DOHH2 (cell line): ENCODE data around the gene TAF1D.

ENCODE experiments used
- H3F3A ChIP-seq: fragments of 200-600 bp; sonication (generic), shearing (Covaris generic); 2 replicates; pipeline ENCODE4 v1.6.0; 2016; ENCODE audit warnings: antibody characterized with exemption, mild to moderate bottlenecking; ENCODE audit not compliant: control insufficient read depth, insufficient read depth
- H3K27ac ChIP-seq: fragments of 200-600 bp; sonication (generic); 2 replicates; pipeline ENCODE4 v1.5.1; 2014; ENCODE audit warnings: low read depth, mild to moderate bottlenecking, low read length, moderate library complexity
- H3K27me3 ChIP-seq: fragments of 200-600 bp; sonication (generic); 2 replicates; pipeline ENCODE4 v1.6.1; 2014; ENCODE audit warnings: mild to moderate bottlenecking, low read length, mixed read lengths; ENCODE audit not compliant: control insufficient read depth
- H3K36me3 ChIP-seq: fragments of 200-600 bp; sonication (generic); 2 replicates; pipeline ENCODE4 v1.6.1; 2014; ENCODE audit warnings: mild to moderate bottlenecking, low read length, moderate library complexity, mixed read lengths; ENCODE audit not compliant: control insufficient read depth
- H3K4me1 ChIP-seq: fragments of 200-600 bp; sonication (generic); 2 replicates; pipeline ENCODE4 v1.6.1; 2014; ENCODE audit warnings: mild to moderate bottlenecking, low read length, mixed read lengths; ENCODE audit not compliant: control insufficient read depth
- H3K4me2 ChIP-seq: fragments of 200-600 bp; sonication (generic); 2 replicates; pipeline ENCODE4 v1.6.0; 2014; ENCODE audit warnings: mild to moderate bottlenecking, low read length, moderate library complexity
- H3K4me3 ChIP-seq: fragments of 200-600 bp; sonication (generic); 2 replicates; pipeline ENCODE4 v1.5.1; 2014; ENCODE audit warnings: mild to moderate bottlenecking, low read length, mixed read lengths
- H3K79me2 ChIP-seq: fragments of 200-600 bp; sonication (generic); 2 replicates; pipeline ENCODE4 v1.6.1; 2014; ENCODE audit warnings: mild to moderate bottlenecking, low read length, mixed read lengths; ENCODE audit not compliant: control insufficient read depth
- H3K9me2 ChIP-seq: fragments of 200-600 bp; sonication (generic); replicated peaks from 2 replicates; pipeline ENCODE4 v1.6.1; 2014; ENCODE audit warnings: mild to moderate bottlenecking, low read length, mixed read lengths; ENCODE audit not compliant: control insufficient read depth
- H3K9me3 ChIP-seq: fragments of 200-600 bp; sonication (generic); 2 replicates; pipeline ENCODE4 v1.6.1; 2014; ENCODE audit warnings: antibody characterized with exemption, low read length, mixed read lengths; ENCODE audit not compliant: control insufficient read depth, insufficient read depth
- H4K20me1 ChIP-seq: fragments of 200-600 bp; sonication (generic); 2 replicates; pipeline ENCODE4 v1.6.0; 2014; ENCODE audit warnings: low read depth, mild to moderate bottlenecking, antibody characterized with exemption, low read length, moderate library complexity; ENCODE audit not compliant: control insufficient read depth, insufficient read depth
- CTCF ChIP-seq: fragments of 200-600 bp; sonication (generic); IDR thresholded peaks from one replicate; pipeline ENCODE4 v1.5.1; 2014; ENCODE audit warnings: antibody characterized with exemption, mild to moderate bottlenecking, low read depth, low read length; ENCODE audit not compliant: poor library complexity, severe bottlenecking
- EZH2phosphoT487 ChIP-seq: fragments of 200-600 bp; sonication (generic); IDR thresholded peaks from 2 replicates; pipeline ENCODE4 v1.6.1; 2017; ENCODE audit warnings: borderline replicate concordance, mild to moderate bottlenecking, antibody characterized with exemption, low read length, moderate library complexity, mixed read lengths

TAF1D gene

DNA sequence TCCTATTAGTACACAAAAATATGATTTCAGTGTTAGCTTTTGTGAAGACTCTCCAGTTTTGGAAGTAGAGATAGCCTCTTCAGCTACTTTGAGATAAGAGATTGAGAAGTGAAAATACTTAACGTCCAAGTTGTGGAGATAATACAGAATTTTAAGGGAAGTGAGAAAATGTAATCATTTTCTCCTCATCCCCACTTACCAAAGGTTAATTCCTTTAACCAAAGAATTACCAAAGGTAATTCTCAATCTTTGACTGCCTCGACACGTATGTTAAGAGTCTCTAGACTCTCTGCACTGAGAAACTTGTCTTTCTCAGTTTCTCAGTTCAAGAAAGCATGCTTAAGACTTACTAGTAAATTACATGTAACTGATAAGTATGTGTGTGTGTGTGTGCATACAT lies 15.5 kb upstream of the TAF1D start:
- H3K27me3 ChIP-seq, result no peaks in the 10 kb centered on the region
- H3K9me2 ChIP-seq, result no peaks in the 10 kb centered on the region
- no peaks in the 10 kb centered on the region for H4K20me1 ChIP-seq
- H3K36me3 ChIP-seq, result peaks cover 55% of the 10 kb centered on the region
- H3K27ac ChIP-seq, result no peak overlapping the region
- H3K4me1 ChIP-seq, result no peaks in the 10 kb centered on the region
- H3F3A ChIP-seq, result no peaks in the 10 kb centered on the region
- no peaks in the 10 kb centered on the region for H3K79me2 ChIP-seq
- TF ChIP-seq CTCF (no peak), EZH2phosphoT487 (no peak)
- H3K4me3 ChIP-seq, result no peak overlapping the region
- no peaks in the 10 kb centered on the region for H3K9me3 ChIP-seq
- no peak overlapping the region for H3K4me2 ChIP-seq

- no peaks in the 10 kb centered on the region for H3K79me2 ChIP-seq
- TF ChIP-seq CTCF, result no peak
- TF ChIP-seq EZH2phosphoT487, result no peak
- no peaks in the 10 kb centered on the region for H4K20me1 ChIP-seq
- no peaks in the 10 kb centered on the region for H3F3A ChIP-seq
- no peak overlapping the region for H3K4me2 ChIP-seq
- H3K27me3 ChIP-seq, result no peaks in the 10 kb centered on the region
- no peak overlapping the region for H3K27ac ChIP-seq
- H3K9me2 ChIP-seq, result no peaks in the 10 kb centered on the region
- H3K4me3 ChIP-seq, result no peak overlapping the region
- H3K4me1 ChIP-seq, result no peaks in the 10 kb centered on the region
- H3K9me3 ChIP-seq, result no peaks in the 10 kb centered on the region
- peaks cover 31% of the 10 kb centered on the region for H3K36me3 ChIP-seq
Observed at GRCh38 chr11:93753241-93753640, 11.9 kb upstream of the TAF1D start.

- Histone ChIP-seq H3K9me2 (no peaks in the 10 kb centered on the region), H3K4me1 (no peaks in the 10 kb centered on the region), H3K4me2 (no peak overlapping the region), H3K79me2 (peaks cover 3% of the 10 kb centered on the region; the same call in 1 of the 2 replicates), H3K27ac (no peak overlapping the region), H3K27me3 (no peaks in the 10 kb centered on the region), H3F3A (peaks cover 3% of the 10 kb centered on the region; the same call in 1 of the 2 replicates), H3K4me3 (no peak overlapping the region), H4K20me1 (no peaks in the 10 kb centered on the region), H3K9me3 (no peaks in the 10 kb centered on the region), H3K36me3 (peaks cover 14% of the 10 kb centered on the region)
- TF ChIP-seq CTCF (no peak), EZH2phosphoT487 (no peak)
Observed at GRCh38 chr11:93751001-93751400, 9.7 kb upstream of the TAF1D start.

GRCh38 chr11:93747122-93747521 lies 5.8 kb upstream of the TAF1D start:
- Histone ChIP-seq H3K27me3 (no peaks in the 10 kb centered on the region), H3K9me3 (no peaks in the 10 kb centered on the region), H3K79me2 (peaks cover 33% of the 10 kb centered on the region), H3K9me2 (no peaks in the 10 kb centered on the region), H4K20me1 (no peaks in the 10 kb centered on the region), H3K4me2 (no peak overlapping the region), H3K4me3 (no peak overlapping the region), H3K4me1 (peaks cover 5% of the 10 kb centered on the region), H3K27ac (no peak overlapping the region), H3K36me3 (peaks cover 9% of the 10 kb centered on the region), H3F3A (peaks cover 3% of the 10 kb centered on the region; the same call in 1 of the 2 replicates)
- no peak for TF ChIP-seq CTCF
- TF ChIP-seq EZH2phosphoT487, result no peak
